Hepatocyte (in vitro differentiated cells): Measurements from ENCODE around the gene NID1. TPM values are rescaled to one million over a fixed set of nuclear protein-coding genes. Genes with fewer than 3 reads are reported as not detected.

Source experiments
- DNase-seq: peaks from one replicate; pipeline ENCODE4 v3.0.0-alpha.2; 2016; ENCODE audit warnings: low spot score
- H2AFZ ChIP-seq: fragments of 200-600 bp; sonication (generic); 2 replicates; pipeline ENCODE4 v1.6.0; 2016; ENCODE audit warnings: antibody characterized with exemption, mild to moderate bottlenecking
- H3K27ac ChIP-seq: fragments of 200-600 bp; sonication (generic); 2 replicates; pipeline ENCODE4 v1.5.1; 2016; ENCODE audit warnings: mild to moderate bottlenecking
- H3K27me3 ChIP-seq: fragments of 200-600 bp; sonication (generic); 2 replicates; pipeline ENCODE4 v1.6.1; 2016
- H3K36me3 ChIP-seq: fragments of 200-600 bp; sonication (generic); replicated peaks from 2 replicates; pipeline ENCODE4 v1.5.1; 2016; ENCODE audit warnings: low read depth; ENCODE audit not compliant: insufficient read depth
- H3K4me1 ChIP-seq: fragments of 200-600 bp; sonication (generic); 2 replicates; pipeline ENCODE4 v1.5.1; 2016; ENCODE audit warnings: mild to moderate bottlenecking, moderate library complexity; ENCODE audit not compliant: insufficient read depth
- H3K4me2 ChIP-seq: fragments of 200-600 bp; sonication (generic); 2 replicates; pipeline ENCODE4 v1.6.0; 2016
- H3K4me3 ChIP-seq: fragments of 200-600 bp; sonication (generic); 2 replicates; pipeline ENCODE4 v1.5.1; 2016; ENCODE audit warnings: mild to moderate bottlenecking
- H3K79me2 ChIP-seq: fragments of 200-600 bp; sonication (generic); 2 replicates; pipeline ENCODE4 v1.6.0; 2017; ENCODE audit warnings: mild to moderate bottlenecking
- H3K9me2 ChIP-seq: fragments of 200-600 bp; sonication (generic); replicated peaks from 2 replicates; pipeline ENCODE4 v1.6.0; 2017; ENCODE audit warnings: mild to moderate bottlenecking; ENCODE audit not compliant: insufficient read depth
- H3K9me3 ChIP-seq: fragments of 200-600 bp; sonication (generic); 2 replicates; pipeline ENCODE4 v1.5.1; 2016; ENCODE audit warnings: low read depth, mild to moderate bottlenecking
- H4K20me1 ChIP-seq: fragments of 200-600 bp; sonication (generic); 2 replicates; pipeline ENCODE4 v1.6.0; 2016; ENCODE audit warnings: mild to moderate bottlenecking; ENCODE audit not compliant: insufficient read depth, poor library complexity, severe bottlenecking
- CTCF ChIP-seq: fragments of 200-600 bp; sonication (generic); IDR thresholded peaks from 2 replicates; pipeline ENCODE4 v1.5.1; 2016; ENCODE audit warnings: antibody characterized with exemption, mild to moderate bottlenecking; ENCODE audit not compliant: poor library complexity
- EZH2 ChIP-seq: fragments of 200-600 bp; sonication (generic); IDR thresholded peaks from 2 replicates; pipeline ENCODE4 v1.6.1; 2016; ENCODE audit warnings: antibody characterized with exemption, mild to moderate bottlenecking, borderline replicate concordance
- EZH2phosphoT487 ChIP-seq: fragments of 200-600 bp; sonication (generic); IDR thresholded peaks from one replicate; pipeline ENCODE4 v1.6.1; 2018; ENCODE audit warnings: antibody characterized with exemption, mild to moderate bottlenecking, low read depth, moderate library complexity; ENCODE audit not compliant: unreplicated experiment, severe bottlenecking
- WGBS: methylation state at CpG from one replicate; pipeline ENCODE4 v1.1.6; 2016; ENCODE audit warnings: low lambda C conversion rate; ENCODE audit errors: missing lambda C conversion rate; 5-methylcytosine and 5-hydroxymethylcytosine counted together
- polyA plus RNA-seq: library from polyadenylated mRNA; unstranded; fragments of >200 nt; fragmentation: Nextera tagmentation; extraction: Ambion mirVana; gene quantifications from 2 replicates; pipeline ENCODE4 v1.2.1, GENCODE V29; 2016
- total RNA-seq: library from RNA; depleted of rRNA; stranded (reverse); fragments of >200 nt; gene quantifications from 2 replicates; pipeline ENCODE4 v1.2.3, GENCODE V29; 2014

The NID1 gene
- total and polyA plus RNA-seq, 2 experiments from 2014 or later, result 53.8 to 72.8 TPM

GRCh38 chr1:236110137-236110536, 45.2 kb upstream of the NID1 start:
- Histone ChIP-seq H3K27me3 (no peaks in the 10 kb centered on the region), H3K36me3 (no peaks in the 10 kb centered on the region), H3K4me2 (no peak overlapping the region), H4K20me1 (no peaks in the 10 kb centered on the region), H3K79me2 (no peaks in the 10 kb centered on the region), H3K4me1 (no peaks in the 10 kb centered on the region), H3K9me2 (no peaks in the 10 kb centered on the region), H3K4me3 (no peak overlapping the region), H3K27ac (no peak overlapping the region), H3K9me3 (no peaks in the 10 kb centered on the region), H2AFZ (no peak overlapping the region)
- 92% methylated on average over 13 of the region's 13 CpGs for WGBS
- TF ChIP-seq CTCF (no peak), EZH2phosphoT487 (no peak), EZH2 (no peak)
- no peak for DNase-seq

GRCh38 chr1:236108027-236108648, 43.2 kb upstream of the NID1 start:
- H3K27ac ChIP-seq, result no peak overlapping the region
- no peak for TF ChIP-seq CTCF
- TF ChIP-seq EZH2phosphoT487, result no peak
- TF ChIP-seq EZH2, result no peak
- H3K4me1 ChIP-seq, result no peaks in the 10 kb centered on the region
- H3K79me2 ChIP-seq, result no peaks in the 10 kb centered on the region
- no peak overlapping the region for H3K4me3 ChIP-seq
- H3K9me3 ChIP-seq, result no peaks in the 10 kb centered on the region
- no peaks in the 10 kb centered on the region for H3K9me2 ChIP-seq
- H4K20me1 ChIP-seq, result no peaks in the 10 kb centered on the region
- H3K4me2 ChIP-seq, result no peak overlapping the region
- no peaks in the 10 kb centered on the region for H3K27me3 ChIP-seq
- 86% methylated on average over 6 of the region's 7 CpGs for WGBS
- H3K36me3 ChIP-seq, result no peaks in the 10 kb centered on the region
- no peak overlapping the region for H2AFZ ChIP-seq
- DNase-seq, result no peak

- Histone ChIP-seq H3K9me2 (no peaks in the 10 kb centered on the region), H3K27ac (no peak overlapping the region), H3K4me2 (no peak overlapping the region), H3K9me3 (no peaks in the 10 kb centered on the region), H3K4me1 (no peaks in the 10 kb centered on the region), H2AFZ (no peak overlapping the region), H4K20me1 (no peaks in the 10 kb centered on the region), H3K36me3 (no peaks in the 10 kb centered on the region), H3K27me3 (no peaks in the 10 kb centered on the region), H3K4me3 (no peak overlapping the region), H3K79me2 (no peaks in the 10 kb centered on the region)
- 78% methylated on average over 9 of the region's 9 CpGs for WGBS
- TF ChIP-seq EZH2, result no peak
- TF ChIP-seq CTCF, result no peak
- no peak for TF ChIP-seq EZH2phosphoT487
- no peak for DNase-seq
Observed at GRCh38 chr1:236107121-236107907, 42.4 kb upstream of the NID1 start.
